Spleen (tissue), 7 donors: ENCODE measurements around the gene NKX6-2.

ENCODE experiments used
- POLR2A ChIP-seq, 3 donors: fragments of 450-650 bp; IDR thresholded peaks; one replicate each; pipeline ENCODE4 v1.5.1; 2017; ENCODE audit warnings: antibody characterized with exemption in 3 of 3, mild to moderate bottlenecking in 1 of 3
- POLR2AphosphoS5 ChIP-seq, 3 donors: sonication (generic); formaldehyde crosslinking; IDR thresholded peaks; one replicate each; pipeline ENCODE4 v1.5.1; 2017; ENCODE audit warnings: antibody characterized with exemption in 3 of 3
- TF ChIP-seq, protein P1 (sequence below), 11 experiments: fragments of 200-600 bp in 7 of 11; fragments of 450-650 bp in 4 of 11; sonication (generic) in 4 of 11; IDR thresholded peaks in 8 of 11; conservative IDR thresholded peaks in 3 of 11; 1 replicate in 7 of 11; 2 replicates in 4 of 11; pipeline versions ENCODE4 v1.4.0 to v1.8.0; 2016 to 2021; ENCODE audit warnings: antibody characterized with exemption in 11 of 11, inconsistent platforms in 4 of 11, mild to moderate bottlenecking in 1 of 11
- donor health status: DM: no; HTN: no; CAD: no; lungs with moderate emphysema.
- donor health status: DM: no; HTN: no; CAD: no.
- donor health status: DM: no; HTN: no; CAD: no.

DNA sequence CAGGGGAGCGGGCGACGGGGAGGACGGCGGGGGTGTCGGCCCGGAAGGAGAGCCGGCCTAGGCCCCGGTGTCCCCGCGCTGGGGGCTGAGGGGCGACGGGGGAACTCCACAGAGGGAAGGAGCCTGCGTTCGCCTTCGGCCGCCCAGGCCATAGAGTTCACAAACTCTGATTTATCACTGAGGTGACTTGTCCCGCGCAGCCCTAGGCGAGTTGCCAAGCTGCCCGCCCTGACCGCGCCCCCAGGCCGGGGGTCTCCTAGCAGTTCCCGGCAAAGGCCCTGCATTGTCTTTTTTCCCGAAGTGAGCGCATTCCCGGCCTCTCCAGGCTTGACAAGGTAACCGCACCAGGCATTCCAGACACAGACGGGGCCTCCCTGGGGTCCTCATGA lies 2.9 kb upstream of the NKX6-2 start:
- TF ChIP-seq POLR2AphosphoS5 (IDR thresholded peaks at IDR 0.05) (no peak), POLR2A (IDR thresholded peaks at IDR 0.05) (no peak)
- TF ChIP-seq, protein P1, sequence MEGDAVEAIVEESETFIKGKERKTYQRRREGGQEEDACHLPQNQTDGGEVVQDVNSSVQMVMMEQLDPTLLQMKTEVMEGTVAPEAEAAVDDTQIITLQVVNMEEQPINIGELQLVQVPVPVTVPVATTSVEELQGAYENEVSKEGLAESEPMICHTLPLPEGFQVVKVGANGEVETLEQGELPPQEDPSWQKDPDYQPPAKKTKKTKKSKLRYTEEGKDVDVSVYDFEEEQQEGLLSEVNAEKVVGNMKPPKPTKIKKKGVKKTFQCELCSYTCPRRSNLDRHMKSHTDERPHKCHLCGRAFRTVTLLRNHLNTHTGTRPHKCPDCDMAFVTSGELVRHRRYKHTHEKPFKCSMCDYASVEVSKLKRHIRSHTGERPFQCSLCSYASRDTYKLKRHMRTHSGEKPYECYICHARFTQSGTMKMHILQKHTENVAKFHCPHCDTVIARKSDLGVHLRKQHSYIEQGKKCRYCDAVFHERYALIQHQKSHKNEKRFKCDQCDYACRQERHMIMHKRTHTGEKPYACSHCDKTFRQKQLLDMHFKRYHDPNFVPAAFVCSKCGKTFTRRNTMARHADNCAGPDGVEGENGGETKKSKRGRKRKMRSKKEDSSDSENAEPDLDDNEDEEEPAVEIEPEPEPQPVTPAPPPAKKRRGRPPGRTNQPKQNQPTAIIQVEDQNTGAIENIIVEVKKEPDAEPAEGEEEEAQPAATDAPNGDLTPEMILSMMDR (IDR thresholded peaks at IDR 0.05 in 8 of 11, conservative IDR thresholded peaks at IDR 0.05 in 3 of 11), result no peak
